WI38 (cell line): ENCODE measurements around the gene ZSCAN21.

Experiments
- H3K4me3 ChIP-seq: 2 replicates; pipeline ENCODE4 v1.5.1; 2011; ENCODE audit warnings: low read depth, mild to moderate bottlenecking, control low read depth, low read length
- TF ChIP-seq, protein P1 (sequence below): IDR thresholded peaks from 2 replicates; pipeline ENCODE4 v1.5.1; 2012; ENCODE audit warnings: low read depth, mild to moderate bottlenecking, control low read depth, low read length

ZSCAN21 gene

DNA sequence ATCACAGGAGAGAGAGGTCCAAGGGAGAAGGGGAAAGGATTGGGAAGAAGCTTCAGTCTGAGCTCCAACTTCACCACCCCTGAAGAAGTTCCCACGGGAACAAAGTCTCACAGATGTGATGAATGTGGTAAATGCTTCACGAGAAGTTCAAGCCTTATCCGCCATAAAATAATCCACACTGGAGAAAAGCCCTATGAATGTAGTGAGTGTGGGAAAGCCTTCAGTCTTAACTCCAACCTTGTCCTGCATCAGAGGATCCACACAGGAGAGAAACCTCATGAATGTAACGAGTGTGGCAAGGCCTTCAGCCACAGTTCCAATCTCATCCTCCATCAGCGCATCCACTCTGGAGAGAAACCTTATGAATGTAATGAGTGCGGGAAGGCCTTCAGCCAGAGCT, 16.0 kb upstream of the ZSCAN21 start:
- no peak overlapping the region for H3K4me3 ChIP-seq
- TF ChIP-seq, protein P1, sequence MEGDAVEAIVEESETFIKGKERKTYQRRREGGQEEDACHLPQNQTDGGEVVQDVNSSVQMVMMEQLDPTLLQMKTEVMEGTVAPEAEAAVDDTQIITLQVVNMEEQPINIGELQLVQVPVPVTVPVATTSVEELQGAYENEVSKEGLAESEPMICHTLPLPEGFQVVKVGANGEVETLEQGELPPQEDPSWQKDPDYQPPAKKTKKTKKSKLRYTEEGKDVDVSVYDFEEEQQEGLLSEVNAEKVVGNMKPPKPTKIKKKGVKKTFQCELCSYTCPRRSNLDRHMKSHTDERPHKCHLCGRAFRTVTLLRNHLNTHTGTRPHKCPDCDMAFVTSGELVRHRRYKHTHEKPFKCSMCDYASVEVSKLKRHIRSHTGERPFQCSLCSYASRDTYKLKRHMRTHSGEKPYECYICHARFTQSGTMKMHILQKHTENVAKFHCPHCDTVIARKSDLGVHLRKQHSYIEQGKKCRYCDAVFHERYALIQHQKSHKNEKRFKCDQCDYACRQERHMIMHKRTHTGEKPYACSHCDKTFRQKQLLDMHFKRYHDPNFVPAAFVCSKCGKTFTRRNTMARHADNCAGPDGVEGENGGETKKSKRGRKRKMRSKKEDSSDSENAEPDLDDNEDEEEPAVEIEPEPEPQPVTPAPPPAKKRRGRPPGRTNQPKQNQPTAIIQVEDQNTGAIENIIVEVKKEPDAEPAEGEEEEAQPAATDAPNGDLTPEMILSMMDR: no peak

DNA sequence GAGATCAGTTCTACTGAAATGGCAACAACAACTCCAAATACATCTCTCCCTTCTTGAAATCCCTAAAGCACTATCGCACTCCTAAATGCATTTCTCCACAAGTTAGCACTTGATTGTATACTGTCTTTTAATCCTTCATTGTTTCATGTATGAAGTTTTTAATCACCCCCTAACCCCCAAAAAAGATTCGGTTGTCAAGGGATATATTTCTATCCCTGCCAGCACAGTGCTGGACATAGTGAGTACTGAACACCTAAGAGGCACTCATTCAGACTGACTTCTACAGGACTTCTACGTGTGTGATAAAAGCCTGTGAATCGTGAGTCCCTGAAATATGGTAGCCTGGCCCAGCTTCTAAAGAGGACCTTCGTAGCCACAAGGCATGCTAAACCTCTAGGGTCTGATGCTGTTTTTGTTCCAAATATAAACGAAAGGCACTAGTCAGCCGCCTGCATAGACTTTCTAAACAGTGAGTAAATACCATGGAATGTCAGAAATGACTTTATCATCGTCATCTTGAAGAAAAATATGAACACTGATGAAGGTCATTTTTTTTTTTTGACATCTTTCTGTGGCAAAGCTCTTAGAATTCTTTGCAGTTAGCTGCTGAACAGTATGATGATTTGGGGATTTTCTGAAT, 14.6 kb upstream of the ZSCAN21 start:
- TF ChIP-seq, protein P1: no peak
- H3K4me3 ChIP-seq: no peak overlapping the region

DNA sequence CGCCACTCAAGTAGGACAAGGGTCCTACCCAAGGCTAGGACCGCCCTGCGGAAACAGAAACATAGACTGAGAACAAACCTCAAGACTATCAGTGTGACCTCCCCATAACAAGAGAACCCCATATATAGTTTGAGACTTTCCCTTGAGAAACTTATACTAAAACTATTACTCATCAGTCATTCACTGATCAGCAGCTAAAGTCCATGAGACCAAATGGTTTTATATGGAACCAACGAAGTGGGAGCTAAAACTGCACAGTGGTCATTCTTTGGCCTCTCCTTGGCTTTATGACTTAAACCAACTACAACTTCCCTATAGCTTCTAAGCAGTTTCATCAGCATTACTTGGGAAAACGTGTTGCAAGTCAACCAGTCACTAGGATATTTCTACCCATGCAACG, 13.7 kb upstream of the ZSCAN21 start:
- H3K4me3 ChIP-seq: no peak overlapping the region
- TF ChIP-seq, protein P1: no peak

DNA sequence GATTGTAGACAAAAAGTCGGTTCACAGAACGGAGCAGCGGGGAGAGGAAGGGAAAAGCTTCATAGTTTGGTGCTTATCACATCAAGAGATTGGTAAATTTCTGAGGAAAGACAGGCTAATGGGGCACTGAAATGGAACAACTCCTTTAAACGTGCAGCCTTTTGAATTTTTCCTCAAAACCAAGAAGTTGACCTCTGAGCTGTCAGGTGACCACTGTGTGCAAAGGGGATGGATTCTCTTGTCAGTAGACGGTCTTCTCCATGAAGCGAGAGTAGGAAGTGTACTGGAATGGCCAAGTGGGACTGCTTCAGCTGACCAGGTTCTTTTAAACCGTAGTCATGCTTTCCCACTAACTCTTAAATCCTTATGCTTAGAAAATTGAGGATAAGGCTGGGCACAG, 11.2 kb upstream of the ZSCAN21 start:
- H3K4me3 ChIP-seq: no peak overlapping the region
- TF ChIP-seq, protein P1: no peak

DNA sequence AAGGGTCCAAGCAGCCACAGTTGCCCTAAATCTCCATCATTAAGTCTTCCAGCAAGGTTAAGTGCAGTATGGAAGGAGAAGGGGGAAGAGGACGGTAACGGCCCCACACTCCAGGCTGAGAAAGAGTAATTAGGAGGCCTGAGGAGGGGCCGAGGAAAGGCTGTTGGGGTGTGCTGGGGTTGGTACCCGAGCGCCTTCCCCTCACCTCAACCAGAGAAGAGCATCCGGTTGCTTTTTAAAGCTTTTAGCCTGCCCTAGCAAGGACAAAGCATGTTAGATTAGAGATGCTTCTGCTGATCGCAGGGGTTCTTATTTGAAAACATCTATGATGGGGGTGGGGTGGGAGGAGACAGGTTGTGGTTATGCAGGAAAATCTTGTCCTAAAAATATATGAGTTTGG, 9.0 kb upstream of the ZSCAN21 start:
- no peak overlapping the region for H3K4me3 ChIP-seq
- TF ChIP-seq, protein P1: no peak

DNA sequence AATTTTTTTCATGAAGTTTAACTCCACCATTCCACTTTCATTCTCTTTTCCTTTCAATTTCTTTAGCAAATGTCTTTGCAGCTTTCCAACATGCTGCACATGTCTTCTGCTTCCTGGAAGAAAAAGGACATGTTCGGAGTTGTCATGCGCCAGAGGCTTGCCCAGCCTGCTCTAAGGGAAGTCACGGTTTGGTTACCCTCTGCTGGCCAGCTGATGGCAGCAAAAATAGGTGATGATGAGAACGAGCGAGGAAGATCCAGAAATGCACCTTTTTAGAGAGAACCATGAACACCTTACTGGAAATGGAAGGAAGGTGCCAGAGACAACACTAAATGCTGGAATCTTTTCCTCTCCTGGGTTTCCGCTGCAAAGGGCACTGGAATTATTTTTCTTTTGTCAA, 4.9 kb upstream of the ZSCAN21 start:
- TF ChIP-seq, protein P1: no peak

DNA sequence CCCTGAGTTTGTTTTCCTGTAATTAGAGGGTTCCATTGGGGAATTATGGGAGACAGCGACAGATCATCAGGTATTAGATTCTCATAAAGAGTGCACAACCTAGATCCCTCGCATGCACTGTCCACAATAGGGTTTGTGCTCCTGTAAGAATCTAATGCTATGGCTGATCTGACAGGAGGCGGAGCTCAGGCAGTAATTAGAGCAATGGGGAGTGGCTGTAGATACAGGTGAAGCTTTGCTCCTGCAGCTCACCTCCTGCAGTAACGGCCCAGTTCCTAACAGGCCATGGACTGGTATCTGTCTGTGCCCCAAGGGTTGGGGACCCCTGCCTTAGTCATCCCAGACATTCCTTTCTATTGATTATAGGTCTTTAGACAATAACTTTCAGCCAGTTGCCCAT, 894 bp upstream of the ZSCAN21 start:
- no peak overlapping the region for H3K4me3 ChIP-seq
- TF ChIP-seq, protein P1: no peak

More for the DNA sequence above, 4.9 kb upstream of the ZSCAN21 start:
- H3K4me3 ChIP-seq: no peak overlapping the region
